Suprapubic skin (tissue), 4 donors: ENCODE results near the gene SLC39A13.

ENCODE experiments used
- POLR2A ChIP-seq, 2 donors: fragments of 450-650 bp; IDR thresholded peaks; one replicate each; pipeline ENCODE4 v1.6.1; 2017; ENCODE audit warnings: antibody characterized with exemption in 2 of 2, mild to moderate bottlenecking in 2 of 2, moderate library complexity in 2 of 2
- POLR2AphosphoS5 ChIP-seq, 3 donors: sonication (generic); formaldehyde crosslinking; IDR thresholded peaks; one replicate each; pipeline ENCODE4 v1.6.1; 2017; ENCODE audit warnings: antibody characterized with exemption in 3 of 3
- TF ChIP-seq, protein P1 (sequence below), 2 donors: fragments of 200-600 bp in 1 of 2; fragments of 450-650 bp in 1 of 2; sonication (generic) in 1 of 2; IDR thresholded peaks; one replicate each; pipeline ENCODE4 v1.5.1; 2016 to 2019; ENCODE audit warnings: antibody characterized with exemption in 2 of 2, mild to moderate bottlenecking in 1 of 2, moderate library complexity in 1 of 2

DNA sequence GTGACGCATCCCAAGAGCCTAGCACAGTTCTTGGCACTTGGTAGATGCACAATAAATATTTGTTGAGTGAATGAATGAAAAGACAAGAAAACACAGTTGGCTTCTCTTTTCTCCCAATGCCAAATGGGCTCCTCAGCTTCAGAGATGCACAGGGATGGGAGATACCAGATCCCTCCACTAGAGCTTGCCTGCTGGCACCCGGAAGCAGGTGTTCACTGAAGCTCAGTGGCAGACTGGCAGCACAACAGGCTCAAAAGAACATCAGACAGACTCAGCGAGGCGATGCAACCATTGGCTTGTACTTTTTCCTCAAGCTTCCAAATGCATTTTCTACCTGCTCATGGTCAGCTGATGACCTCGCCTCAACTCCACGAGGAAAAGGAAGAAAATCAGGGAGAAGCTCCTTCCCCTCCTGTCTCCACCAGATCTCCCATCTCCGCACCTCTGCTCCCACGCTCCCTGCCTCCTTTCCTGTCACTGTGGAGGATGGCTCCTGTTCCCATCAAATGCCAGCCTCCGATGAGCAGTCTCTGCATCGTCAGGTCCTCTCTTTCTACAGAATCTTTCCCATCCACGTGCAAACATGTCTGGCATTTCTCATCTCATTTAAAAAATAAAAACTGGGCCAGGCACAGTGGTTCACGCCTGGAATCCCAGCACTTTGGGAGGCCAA, 34.8 kb downstream of the SLC39A13 start:
- TF ChIP-seq POLR2AphosphoS5 (IDR thresholded peaks at IDR 0.05) = no peak
- TF ChIP-seq, protein P1, sequence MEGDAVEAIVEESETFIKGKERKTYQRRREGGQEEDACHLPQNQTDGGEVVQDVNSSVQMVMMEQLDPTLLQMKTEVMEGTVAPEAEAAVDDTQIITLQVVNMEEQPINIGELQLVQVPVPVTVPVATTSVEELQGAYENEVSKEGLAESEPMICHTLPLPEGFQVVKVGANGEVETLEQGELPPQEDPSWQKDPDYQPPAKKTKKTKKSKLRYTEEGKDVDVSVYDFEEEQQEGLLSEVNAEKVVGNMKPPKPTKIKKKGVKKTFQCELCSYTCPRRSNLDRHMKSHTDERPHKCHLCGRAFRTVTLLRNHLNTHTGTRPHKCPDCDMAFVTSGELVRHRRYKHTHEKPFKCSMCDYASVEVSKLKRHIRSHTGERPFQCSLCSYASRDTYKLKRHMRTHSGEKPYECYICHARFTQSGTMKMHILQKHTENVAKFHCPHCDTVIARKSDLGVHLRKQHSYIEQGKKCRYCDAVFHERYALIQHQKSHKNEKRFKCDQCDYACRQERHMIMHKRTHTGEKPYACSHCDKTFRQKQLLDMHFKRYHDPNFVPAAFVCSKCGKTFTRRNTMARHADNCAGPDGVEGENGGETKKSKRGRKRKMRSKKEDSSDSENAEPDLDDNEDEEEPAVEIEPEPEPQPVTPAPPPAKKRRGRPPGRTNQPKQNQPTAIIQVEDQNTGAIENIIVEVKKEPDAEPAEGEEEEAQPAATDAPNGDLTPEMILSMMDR (IDR thresholded peaks at IDR 0.05) = no peak
- no peak for TF ChIP-seq POLR2A (IDR thresholded peaks at IDR 0.05)
